Upper lobe of left lung (tissue), 4 donors: ENCODE data around the gene PASD1.

Source experiments
- CTCF ChIP-seq, 6 experiments: fragments of 450-650 bp in 4 of 6; fragments of 200-600 bp in 2 of 6; sonication (generic) in 2 of 6; IDR thresholded peaks; one replicate each; pipeline ENCODE4 v1.5.1; 2016 to 2019; ENCODE audit warnings: antibody characterized with exemption in 6 of 6
- EP300 ChIP-seq, 4 donors: sonication (generic); formaldehyde crosslinking; IDR thresholded peaks; one replicate each; pipeline ENCODE4 v1.5.1; 2017; ENCODE audit warnings: antibody characterized with exemption in 4 of 4, control low read depth in 2 of 4
- POLR2A ChIP-seq, 4 donors: fragments of 450-650 bp; IDR thresholded peaks; one replicate each; pipeline ENCODE4 v1.5.1; 2016 to 2017; ENCODE audit warnings: antibody characterized with exemption in 4 of 4, mild to moderate bottlenecking in 2 of 4
- POLR2AphosphoS5 ChIP-seq, 2 donors: sonication (generic); formaldehyde crosslinking; IDR thresholded peaks; one replicate each; pipeline ENCODE4 v1.5.1; 2017; ENCODE audit warnings: antibody characterized with exemption in 2 of 2

- TF ChIP-seq POLR2A (IDR thresholded peaks at IDR 0.05) (no peak), POLR2AphosphoS5 (IDR thresholded peaks at IDR 0.05) (no peak), CTCF (IDR thresholded peaks at IDR 0.05) (no peak), EP300 (IDR thresholded peaks at IDR 0.05) (no peak)
Measured at GRCh38 chrX:151552743-151553142, 10.7 kb upstream of the PASD1 start.
